Daoy (cell line): Measurements from ENCODE around the gene CPS1. TPM values are rescaled to one million over a fixed set of nuclear protein-coding genes. Genes with fewer than 3 reads are reported as not detected.

ENCODE experiments used
- DNase-seq: peaks from one replicate; pipeline ENCODE4 v3.0.0-alpha.2; 2015; ENCODE audit warnings: low read depth
- total RNA-seq: library from RNA; depleted of rRNA; stranded (reverse); fragments of >200 nt; shearing (Covaris generic); gene quantifications from 2 replicates; pipeline ENCODE4 v1.2.3, GENCODE V29; 2014; rRNA removed

Gene CPS1
- 11.4 and 11.7 TPM in 2 replicates for total RNA-seq

- no peak for DNase-seq
Observed at GRCh38 chr2:210556329-210556980, at the start of gene CPS1. TSS of gene CPS1 (plus strand) at chr2:210556599. CDS start at chr2:210556734, 135 bp downstream.

DNA sequence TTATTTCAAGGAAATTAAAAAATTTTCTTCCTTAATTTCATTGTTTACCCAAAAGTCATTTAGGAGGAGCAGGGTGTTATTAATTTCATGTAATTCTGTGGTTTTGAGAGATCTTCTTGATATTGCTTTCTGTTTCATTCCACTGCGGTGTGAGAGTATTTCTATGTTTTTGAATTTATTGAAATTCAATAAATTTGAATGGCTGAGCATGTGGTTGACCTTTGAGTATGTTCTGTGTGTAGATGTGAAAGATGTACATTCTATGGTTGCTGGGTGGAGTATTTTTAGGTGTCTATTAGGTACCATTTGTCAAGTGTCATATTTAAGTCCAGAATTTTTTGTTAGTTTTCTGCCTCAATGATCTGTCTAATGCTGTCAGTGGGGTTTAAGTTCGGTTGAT, 40.5 kb upstream of the CPS1 start:
- DNase-seq, result no peak

GRCh38 chr2:210517264-210517663, 39.1 kb upstream of the CPS1 start:
- no peak for DNase-seq

DNA sequence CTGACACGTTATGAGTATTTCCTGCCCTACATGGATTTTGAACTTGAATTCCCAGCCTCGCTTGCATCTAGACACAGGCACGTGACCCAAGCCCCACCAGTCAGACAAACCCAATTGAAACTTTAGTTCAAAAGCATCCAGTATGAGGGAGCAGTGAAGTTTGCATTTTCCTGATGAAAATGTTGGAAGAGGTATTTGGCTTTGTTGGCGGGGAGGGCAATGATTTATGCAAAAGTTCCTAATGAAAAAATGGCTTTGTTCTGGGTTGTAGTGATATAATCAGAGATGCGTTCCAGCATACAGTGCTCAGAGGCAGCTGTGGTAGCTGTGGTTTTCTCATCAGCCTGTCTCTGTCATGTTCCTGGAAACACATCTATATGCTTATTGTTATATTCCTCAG, 36.8 kb upstream of the CPS1 start:
- no peak for DNase-seq

- no peak for DNase-seq
Observed at GRCh38 chr2:210522399-210522798, 34.0 kb upstream of the CPS1 start.

DNA sequence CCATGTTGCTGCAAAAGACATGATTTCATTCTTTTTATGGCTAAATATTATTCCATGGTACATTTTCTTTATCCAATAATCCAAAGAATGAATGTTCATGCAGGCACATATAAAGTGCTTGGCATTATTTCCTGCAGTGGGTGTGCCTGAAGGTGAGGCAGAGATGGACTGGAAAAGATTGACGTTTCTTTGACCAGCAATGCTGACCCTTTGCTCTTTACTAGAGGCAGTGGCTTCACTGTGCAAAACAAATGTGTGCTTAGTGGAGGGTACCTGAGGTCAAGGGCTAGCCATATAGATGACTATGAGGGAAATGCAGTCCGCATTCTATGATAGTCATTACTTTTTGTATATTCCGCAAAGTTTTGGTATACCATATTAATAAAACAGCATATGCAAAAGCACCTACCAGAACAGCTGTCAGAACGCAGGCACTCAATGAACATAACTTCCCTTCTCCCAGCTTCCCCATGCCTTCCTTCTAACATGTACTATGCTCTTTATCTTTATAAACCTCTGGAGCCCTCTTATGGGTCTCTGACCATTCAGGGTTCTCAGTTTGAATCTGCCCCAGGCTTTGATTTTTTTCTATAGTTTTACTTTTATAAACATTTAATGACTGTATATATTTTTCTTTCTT, 32.6 kb upstream of the CPS1 start:
- DNase-seq, result no peak

- no peak for DNase-seq
Observed at GRCh38 chr2:210524533-210524932, 31.9 kb upstream of the CPS1 start.

DNA sequence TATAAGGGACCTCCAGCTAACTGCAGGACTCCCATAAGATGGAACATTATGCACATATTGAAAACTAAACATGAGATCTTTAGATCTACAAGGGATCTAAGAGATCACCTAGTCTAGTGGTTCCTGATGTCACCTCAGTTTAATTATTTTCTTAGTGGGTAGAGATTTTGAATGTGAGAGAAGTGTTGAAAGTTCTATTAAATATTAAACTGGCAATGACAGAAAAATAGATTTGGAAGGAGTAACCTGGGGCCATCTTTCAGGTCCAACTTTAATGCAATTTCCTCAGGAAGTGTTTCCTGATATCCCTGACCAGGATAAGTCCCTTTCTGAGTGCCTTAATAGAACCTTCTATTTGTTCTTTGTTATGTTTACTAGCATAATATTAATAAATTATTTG, 29.1 kb upstream of the CPS1 start:
- DNase-seq, result no peak

DNA sequence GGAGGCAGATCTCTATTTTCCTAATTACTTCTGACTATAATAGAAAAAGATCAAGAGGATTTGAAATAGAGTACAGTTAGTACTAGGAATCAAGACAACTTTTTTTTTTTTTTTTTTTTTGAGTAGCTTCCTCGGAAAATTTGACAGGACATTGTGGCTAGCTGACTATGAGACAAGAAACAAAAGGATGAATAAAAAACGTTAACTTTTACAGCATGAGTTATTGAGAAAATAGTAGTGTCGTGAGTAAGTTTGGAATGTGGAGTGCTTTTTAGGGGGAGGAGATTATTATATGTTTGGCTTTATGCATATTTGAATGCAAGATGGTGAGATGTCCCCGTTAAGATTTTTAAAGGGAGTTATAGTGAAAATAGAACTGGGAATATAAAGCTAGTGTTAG, 27.7 kb upstream of the CPS1 start:
- DNase-seq, result no peak

DNA sequence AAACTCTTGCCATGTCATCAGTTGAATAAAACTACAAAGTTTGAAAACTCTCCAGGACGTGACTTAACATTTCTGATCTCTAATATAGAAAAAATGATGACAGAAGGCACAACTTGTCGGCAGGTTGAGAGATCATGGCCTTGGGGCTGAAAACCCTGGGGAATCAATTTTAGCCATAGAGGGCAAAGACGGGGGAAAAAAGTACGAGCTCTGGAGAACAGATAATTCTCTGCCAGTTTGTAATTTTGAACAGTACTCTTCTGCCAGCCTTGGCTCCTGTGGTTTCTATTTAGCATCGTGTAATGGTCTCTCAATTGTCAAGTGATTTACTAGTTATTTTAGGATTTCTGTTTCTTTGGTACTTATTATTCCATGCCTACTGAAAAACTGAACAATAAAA, 25.3 kb upstream of the CPS1 start:
- no peak for DNase-seq

DNA sequence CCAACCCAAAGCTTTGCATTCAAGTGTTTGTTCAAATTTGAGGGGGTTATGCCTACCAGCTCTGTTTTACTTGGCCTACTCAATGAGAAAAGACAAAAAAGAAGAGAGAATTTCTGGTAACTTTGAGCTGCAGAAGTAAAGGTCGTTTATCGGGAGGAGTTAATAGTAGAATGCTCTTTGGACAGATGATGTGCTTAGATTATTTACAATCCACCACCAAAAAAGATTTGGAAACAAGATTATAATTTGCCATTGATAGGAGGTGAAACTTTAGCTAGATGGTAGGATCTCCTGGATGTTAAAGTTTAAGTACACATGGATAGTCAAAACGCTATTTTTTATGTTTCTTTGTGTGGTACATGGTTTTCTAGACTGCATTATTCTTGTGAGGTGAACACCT, 24.9 kb upstream of the CPS1 start:
- DNase-seq, result no peak

DNA sequence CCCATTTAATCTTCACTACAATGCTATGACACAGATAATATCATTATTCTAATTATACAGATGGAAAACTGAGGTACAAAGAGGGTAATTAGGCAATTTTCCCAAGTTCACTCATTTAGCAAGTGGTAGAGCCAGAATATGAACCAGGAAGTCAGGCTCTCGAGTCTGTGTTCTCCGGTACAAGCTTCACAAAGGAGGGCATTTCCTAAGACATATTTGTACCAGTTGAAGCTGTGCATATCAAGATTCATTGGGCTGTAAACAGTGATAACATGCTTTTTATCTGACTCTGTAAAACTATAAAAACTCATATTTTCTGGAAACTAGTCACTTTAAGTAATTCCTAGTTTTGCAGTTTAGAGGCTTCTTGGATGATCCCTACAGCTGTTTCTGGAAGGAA, 23.0 kb upstream of the CPS1 start:
- DNase-seq, result no peak

DNA sequence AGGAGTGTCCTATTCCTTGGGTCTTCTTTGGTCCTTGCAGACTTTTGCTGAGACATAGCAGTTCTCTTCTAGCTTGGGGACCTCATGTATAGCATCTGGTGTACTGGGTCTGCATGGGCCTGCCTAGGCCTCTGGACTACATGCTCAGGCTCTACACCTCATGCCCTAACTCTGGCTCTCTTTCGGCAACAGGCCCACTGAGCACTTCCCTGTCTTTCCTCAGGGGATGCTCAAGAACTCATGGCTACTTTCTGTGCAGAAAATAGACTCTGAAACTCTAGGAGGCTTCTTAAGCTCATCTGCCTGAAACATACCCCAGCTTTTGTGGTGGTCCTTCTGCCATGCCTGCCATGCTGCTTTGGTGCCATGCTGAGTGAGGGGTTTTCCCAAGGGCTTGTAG, 21.5 kb upstream of the CPS1 start:
- DNase-seq, result no peak

DNA sequence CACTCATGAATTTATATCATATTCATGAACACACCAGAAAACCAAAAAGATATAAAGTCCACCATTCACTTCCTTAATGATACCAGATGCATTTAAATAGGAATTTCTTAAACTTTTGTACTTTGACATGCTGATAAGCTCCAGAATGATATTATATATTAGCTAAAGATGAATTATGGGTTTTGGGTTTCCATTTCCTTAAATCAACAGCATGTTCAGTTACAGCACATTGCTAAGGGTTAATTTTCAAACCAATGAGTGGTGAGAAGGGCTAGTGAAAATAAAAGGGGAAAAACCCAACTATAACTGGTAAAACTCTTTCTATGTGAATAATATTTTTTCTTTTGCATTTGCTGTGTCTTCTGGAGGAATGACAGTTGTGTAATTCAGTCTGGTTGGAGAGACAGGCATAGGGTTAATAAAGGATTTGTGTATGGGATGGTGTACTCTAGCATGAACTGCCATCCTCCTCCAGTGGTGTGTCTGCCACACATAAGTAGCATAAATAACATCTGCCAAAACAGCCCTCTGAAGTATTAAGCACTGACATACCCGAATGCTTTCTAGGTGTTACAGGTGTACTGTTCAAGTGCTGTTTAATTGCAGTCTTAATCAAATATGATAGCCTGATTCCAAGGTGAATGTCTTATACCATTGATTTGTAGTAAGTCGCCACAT, 19.3 kb upstream of the CPS1 start:
- DNase-seq, result no peak

GRCh38 chr2:210539035-210539434, 17.4 kb upstream of the CPS1 start:
- no peak for DNase-seq

- DNase-seq, result no peak
Observed at GRCh38 chr2:210539578-210540416, 16.6 kb upstream of the CPS1 start.

DNA sequence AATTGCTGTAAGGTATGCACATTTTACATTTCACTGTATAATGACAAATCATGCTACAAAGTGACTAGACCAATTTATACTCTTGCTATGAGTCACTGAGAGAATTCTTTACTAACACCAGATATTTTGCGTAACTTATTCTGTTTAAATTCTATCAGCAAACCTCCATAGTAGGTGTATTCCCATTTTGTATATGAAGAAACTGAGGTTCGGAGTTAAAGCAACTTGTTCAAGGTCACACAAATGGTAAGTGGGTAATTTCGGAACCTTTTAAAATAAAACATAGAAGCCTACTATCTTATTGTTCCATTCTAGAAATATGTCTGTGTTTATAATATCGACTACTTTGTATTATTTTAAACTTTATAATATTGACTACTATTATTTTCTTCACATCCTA, 15.9 kb upstream of the CPS1 start:
- DNase-seq, result no peak

- DNase-seq, result no peak
Observed at GRCh38 chr2:210540900-210541289, 15.5 kb upstream of the CPS1 start.

GRCh38 chr2:210541290-210541902, 15.0 kb upstream of the CPS1 start:
- no peak for DNase-seq

DNA sequence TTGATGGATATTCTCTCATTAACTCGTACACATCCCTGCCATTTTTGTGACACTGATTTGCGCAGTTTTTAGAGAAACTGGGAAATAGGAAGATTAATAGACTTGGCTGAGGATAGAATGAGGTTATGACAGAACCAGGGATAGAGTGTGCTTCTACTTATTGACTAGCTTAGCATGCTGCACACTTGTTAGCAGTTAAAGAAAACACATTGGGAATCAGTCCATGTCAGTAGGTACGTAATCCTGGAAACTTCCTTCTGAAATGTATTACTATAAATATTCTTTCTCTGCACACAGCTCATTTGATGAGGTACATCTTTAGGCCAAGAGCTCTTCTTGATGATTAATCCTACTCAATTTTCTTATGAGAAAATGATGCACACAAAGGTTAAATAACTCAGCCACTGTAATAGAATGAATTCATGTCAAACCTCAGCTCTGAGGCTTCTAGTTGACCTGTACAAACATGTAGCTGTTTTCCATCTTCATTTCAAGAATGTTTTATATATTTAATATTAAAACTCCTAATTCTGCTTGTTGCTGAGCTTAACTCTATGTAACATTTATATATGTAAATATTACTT, 12.3 kb upstream of the CPS1 start:
- DNase-seq, result no peak

DNA sequence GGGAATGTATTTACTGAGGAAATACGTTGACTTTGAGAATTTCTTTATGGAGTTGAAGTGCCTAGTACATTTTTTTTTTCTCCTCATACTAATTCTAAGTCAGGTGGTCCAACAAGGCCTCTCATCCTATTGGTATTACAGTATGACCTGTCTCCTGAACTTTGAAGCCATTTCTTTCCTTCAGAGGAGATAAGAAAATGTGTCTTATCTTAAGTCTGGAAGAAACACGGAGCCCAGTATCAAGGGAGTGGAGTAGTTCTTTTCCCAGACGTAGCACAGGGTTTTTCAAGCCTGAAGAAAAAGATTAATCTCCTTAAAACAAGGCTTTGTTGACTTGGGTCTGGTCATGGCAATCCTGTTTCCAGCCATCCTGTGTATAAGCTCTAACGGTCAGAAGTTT, 11.6 kb upstream of the CPS1 start:
- DNase-seq, result no peak
